ENCODE measurements around the gene MYO15A.

The MYO15A gene

DNA sequence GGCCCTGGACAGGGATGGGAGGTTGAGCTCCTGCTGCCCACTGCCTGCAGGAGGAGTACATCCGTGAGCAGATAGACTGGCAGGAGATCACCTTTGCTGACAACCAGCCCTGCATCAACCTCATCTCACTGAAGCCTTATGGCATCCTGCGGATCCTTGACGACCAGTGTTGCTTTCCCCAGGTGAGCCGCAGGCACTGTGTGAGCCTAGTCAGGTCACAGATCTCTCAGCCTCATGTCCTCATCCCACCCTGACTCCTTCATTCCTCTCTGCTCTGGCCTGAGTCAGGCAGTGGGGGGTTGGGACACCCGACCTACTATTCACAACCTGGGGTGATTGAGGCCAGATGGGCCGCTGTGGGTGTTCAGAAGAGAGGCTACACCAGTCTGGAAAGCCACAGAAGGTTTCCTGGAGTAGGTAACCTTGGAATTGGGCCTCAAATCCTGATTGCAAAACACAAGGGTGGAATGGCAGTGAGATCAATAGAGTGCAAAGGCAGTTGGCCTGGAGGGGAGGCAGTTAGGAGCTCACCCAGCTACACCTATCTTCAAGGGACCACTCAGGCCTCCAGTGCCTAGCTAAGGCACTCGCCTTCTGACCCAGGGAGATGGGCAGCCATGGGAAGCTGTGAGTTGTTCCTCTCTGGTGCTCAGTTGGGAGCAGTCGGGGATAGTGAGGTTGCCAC is 29.7 kb downstream of the MYO15A start:
- DNase-seq: no peak

- no peak for DNase-seq
Measured at GRCh38 chr17:18139092-18139491, 30.5 kb downstream of the MYO15A start.

- no peak for DNase-seq
Measured at GRCh38 chr17:18139498-18139897, 30.9 kb downstream of the MYO15A start.

DNA sequence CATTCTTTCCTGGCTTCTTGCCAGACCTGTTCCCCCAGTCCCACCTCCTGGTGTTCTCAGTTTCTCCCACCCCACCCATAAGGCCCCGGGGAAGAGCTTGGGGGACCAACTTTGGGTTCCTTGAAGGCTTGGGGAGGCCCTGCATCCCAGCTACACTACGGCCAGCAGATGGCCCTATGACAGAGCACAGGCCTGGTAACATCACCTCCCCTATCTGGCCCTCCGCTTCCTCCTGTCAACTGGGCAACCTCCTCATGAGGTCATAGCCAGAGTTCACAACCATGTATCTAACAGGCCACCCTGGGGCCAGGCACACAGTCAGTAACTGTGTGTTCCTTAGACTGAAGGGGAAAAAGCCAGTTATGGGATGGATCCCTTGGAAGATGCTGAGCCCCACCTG is 31.4 kb downstream of the MYO15A start:
- DNase-seq: no peak

DNA sequence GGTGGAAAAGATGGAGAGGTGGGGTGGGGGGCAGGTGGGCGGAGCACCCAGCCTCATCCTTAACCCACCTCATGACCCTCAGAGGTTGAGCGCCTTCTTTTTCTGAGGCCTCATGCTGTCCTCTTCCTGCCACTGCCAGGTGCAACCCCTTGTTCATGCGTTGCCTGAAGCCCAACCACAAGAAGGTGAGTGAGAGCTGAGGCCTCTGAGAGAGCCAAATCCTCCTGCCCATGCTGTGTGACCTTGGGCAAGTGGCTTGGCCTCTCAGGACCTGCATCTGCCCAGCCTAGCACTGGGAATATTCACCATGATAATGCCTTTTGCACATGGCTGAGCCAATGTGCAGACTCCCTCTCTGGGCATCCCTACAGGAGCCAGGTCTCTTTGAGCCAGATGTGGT is 32.1 kb downstream of the MYO15A start:
- DNase-seq: no peak

DNA sequence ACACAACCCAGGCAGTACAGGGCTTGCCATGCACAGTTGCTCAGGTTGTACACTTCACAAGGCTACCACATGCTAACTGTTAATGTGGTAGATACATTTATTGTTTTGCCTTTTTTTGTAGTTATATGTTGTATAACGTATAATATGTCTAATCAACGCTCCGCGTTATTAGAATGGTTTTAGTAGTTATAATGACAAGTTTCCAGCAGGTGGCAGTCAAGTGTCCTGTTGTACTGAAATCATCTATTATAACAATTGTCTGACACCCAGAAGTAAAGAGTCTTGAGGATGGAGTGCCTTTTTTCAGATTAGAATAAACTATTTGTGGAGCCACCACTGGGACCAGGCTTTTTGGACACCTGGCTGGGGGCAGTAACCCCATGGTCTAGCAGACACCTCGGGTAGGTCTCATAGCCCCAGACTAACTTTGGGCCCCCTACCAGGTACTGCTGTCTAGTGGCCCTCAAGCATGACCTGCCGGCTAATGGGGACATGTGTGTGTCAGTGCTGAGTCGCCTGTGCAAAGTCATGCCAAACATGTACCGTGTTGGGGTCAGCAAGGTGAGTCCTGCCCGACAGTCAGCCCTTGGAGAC is 32.8 kb downstream of the MYO15A start:
- peak; percentile 24 for DNase-seq

DNA sequence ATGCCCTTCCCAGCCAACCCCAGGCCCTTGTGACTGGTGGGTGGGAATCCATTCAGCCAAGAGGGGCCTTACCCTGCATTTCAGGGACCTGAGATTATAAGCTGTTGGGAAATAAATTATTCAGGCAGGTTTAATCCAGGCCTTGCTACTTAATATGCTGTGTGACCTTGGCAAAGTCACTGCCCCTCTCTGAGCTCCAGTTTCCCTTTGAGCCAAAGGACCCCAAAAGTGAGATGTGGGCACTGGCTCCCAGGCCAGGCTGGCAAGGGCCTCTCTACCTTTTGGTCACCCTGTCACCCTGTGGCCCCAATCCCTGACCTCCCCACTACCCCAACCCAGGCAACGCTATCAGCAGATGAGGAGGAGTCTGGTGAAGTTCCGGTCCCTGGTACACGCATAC is 33.9 kb downstream of the MYO15A start:
- DNase-seq: no peak

DNA sequence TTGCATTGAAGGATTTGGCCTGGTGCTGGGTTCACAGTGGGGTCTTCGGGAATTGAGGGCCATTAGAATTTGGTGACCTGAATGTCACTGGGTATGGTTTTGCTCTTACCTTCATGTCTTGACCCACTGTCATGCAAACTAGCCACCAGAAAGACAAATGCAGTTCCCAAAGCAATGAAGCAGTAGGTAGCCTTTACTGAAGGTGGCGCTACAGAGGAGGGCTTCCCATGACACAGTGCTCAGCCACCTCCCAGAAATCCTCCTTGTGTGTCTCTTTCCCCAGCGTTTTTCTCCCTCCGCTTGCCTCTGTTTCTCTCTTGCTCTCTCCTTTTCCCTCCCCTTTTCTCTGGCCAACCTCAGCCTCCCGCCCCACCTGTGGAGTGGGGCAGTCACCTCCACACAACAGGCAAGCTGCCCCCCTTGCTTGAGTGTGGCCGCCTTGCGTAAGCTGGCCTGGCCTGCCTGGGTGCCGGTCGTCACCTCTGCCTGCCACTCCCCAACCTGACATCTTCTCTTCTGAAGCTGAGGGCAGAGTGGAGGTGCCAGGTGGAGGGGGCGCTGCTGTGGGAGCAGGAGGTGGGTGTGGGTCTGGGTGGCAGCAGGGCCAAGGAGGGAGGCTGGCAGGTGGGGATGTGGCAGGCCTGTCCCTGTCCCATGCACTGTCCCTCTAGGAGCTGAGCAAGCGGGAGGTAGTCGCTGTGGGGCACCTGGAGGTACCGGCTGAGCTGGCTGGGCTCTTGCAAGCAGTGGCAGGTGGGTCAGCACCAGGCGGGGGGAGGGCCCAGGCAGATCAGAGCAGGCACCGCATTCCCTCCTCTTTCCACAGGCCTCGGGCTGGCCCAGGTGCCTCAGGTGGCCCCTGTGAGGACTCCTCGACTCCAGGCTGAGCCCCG is 34.7 kb downstream of the MYO15A start:
- DNase-seq: no peak

GRCh38 chr17:18144261-18144660 is 35.7 kb downstream of the MYO15A start:
- DNase-seq: no peak

DNA sequence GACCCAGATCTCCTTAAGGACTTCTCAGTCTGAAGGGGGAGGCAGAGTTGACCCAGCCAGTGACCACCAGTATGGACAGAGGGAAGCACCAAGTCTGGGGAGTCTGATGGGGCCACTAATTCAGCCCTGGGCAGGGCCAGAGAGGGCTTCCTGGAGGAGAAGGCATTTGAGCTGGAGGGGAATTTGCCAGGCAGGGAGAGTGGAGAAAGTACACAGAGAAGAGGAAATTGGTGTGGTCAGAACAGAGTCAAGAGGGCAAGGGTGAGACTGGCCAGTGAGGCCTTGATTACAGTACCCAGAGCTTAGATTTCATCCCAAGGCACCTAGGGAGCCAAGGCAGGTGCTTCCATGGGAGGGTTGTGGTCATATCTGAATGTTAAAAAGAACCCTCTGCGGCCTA is 36.3 kb downstream of the MYO15A start:
- no peak for DNase-seq

DNA sequence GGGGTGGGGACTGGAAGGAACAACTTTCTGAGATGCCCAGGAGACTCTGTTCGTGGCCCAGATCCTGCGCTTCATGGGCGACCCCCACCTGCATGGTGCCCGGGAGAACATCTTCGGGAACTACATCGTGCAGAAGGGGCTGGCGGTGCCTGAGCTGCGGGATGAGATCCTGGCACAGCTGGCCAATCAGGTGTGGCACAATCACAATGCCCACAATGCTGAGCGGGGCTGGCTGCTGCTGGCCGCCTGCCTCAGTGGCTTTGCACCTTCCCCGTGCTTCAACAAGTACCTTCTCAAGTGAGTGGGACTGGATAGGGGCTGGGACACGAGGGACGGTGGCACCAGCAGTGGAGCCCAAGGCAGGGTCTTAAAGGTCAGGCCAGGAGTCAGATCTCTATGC is 37.3 kb downstream of the MYO15A start:
- DNase-seq: no peak

DNA sequence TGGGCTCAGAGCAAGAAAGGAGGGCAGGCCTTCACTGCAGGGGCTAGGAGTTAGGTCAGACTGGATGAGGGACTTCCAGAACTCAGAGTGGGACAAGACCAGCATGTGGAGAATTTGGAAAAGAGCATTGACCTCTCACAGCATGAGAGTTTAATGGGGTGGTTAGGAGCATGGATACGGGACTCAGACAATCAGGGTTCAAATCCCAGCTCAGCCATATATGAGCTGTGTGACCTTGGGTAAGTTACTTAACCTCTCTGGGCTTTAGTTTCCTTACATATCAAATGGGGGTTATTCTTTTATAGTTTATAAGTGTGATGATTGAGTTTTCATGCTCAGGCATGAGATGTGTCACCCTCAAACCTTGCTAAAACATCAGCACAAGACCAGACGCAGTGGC is 37.7 kb downstream of the MYO15A start:
- DNase-seq: no peak

GRCh38 chr17:18146980-18147379 is 38.4 kb downstream of the MYO15A start:
- DNase-seq: no peak

DNA sequence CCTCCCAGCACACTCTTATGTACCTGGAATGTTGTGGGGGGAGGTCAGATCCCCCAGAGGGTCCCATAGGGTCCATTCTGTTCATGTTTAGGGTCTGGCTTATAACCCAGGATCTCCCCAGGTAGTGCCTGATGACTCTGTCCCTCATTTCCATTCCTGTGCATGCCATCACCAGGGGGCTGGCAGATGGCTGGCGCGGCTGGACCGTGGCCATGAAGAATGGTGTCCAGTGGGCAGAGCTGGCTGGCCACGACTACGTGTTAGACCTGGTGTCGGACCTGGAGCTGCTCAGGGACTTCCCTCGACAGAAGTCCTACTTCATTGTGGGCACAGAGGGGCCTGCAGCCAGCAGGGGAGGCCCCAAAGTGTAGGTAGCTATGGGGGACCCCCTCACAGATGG is 40.0 kb downstream of the MYO15A start:
- no peak for DNase-seq

GRCh38 chr17:18151290-18151689 is 42.7 kb downstream of the MYO15A start:
- DNase-seq: no peak

GRCh38 chr17:18155179-18155578 is 46.6 kb downstream of the MYO15A start:
- no peak for DNase-seq

DNA sequence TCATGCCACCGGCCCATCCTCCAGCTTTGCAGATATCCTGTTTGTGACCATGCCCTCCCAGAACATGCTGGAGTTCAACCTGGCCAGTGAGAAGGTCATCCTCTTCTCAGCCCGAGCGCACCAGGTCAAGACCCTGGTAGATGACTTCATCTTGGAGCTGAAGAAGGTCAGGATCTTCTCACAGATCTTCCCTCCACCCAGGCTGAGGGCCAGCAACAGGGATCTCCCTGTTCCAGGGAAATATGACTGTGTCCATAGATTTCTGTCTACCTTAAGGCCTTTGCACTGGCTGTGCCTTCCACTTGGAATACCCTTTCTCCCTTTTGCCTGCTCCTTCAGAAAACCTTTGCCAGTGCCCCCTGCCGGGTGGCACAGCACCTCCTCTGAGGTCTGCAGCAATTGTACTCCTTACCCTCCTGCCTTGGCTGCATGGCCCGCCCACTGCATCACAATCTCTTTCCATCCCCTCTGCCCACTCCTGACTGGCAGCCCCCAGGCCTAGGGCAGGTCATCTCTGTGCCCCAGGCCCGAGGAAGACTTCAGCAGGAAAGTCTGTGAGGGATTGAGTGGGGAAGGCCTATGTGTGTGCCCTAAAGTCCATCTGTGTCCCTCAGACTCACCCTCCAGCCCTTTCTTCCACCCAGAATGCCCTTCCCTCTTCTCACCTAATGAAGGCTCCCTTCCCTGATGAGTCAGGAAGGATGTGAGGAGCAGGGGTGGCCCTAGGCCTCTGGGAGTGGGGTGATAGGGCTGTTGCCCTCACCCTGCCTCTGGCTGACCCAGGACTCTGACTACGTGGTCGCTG is 47.8 kb downstream of the MYO15A start:
- DNase-seq: no peak

- no peak for DNase-seq
Measured at GRCh38 chr17:18156976-18157280, 48.4 kb downstream of the MYO15A start.

GRCh38 chr17:18157354-18157985 is 48.9 kb downstream of the MYO15A start:
- DNase-seq: no peak

DNA sequence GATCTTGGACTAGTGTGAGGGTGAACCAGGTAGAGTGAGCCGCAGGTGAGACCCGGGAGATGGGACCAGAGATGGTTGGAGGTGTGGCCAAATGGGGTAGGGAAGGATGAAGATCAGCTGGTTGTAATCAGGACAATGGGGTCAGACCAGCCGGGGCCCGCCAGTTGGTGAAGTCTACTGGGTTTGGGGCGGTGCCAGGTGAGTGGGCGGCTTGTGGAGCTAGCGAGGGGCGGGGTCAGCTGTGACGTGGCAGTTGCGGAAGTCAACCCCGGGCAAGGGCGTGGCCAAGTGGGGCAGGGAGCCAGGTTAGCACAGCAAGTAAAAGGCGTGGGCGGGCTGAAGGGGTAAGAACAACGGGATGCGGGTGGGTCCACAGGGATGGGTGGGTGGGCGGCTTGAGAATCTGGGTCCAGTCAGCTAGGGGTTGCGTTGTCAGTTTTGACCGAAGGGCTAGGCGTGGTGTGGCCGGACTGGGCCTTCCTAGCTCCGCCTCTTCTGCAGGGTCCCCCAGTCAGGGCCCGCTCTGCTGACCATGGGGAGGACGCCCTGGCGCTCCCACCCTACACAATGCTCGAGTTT is 49.6 kb downstream of the MYO15A start:
- DNase-seq: peak; percentile 93

GRCh38 chr17:18159551-18160120 is 51.1 kb downstream of the MYO15A start:
- DNase-seq: no peak
